K562 (cell line): ENCODE data around the gene TREM1. TPM values are rescaled to one million over a fixed set of nuclear protein-coding genes. Genes with fewer than 3 reads are reported as not detected.

Experiments
- ATAC-seq: fragments of 200-7000 bp; cut with Tn5 transposase; 3 replicates; pipeline ENCODE4 v1.9.1; 2020; ENCODE audit warnings: moderate library complexity
- BruUV-seq: library from RNA; stranded (reverse); fragments of 400-500 nt; replicated peaks from 2 replicates; lab custom pipeline; 2021; lab: Mats Ljungman, UMichigan
- CTCF ChIA-PET: fragments of 300-600 bp; formaldehyde crosslinking; extraction: SDS; loops from one replicate; lab custom pipeline; 2021; ENCODE audit warnings: low intra/inter-chr PET ratio; lab: Yijun Ruan, JAX
- POLR2A ChIA-PET: fragments of 300-600, 350-650 bp; sonication (Branson Sonifier 250); formaldehyde crosslinking; extraction: SDS; loops from one replicate; lab custom pipeline; 2021; ENCODE audit warnings: antibody characterized with exemption, inconsistent platforms; lab: Yijun Ruan, JAX
- DNase-seq, 4 experiments: peaks; one replicate each; pipeline versions ENCODE4 v3.0.0 to v3.0.0-alpha.2; 2011 to 2018; ENCODE audit warnings: low spot score in 3 of 4, mixed read lengths in 3 of 4; ENCODE audit errors: extremely low read depth in 1 of 4
- FAIRE-seq: peaks from 2 replicates; lab custom pipeline; 2011; peaks lifted over from hg19 to GRCh38; lab: Jason Lieb, UNC
- H2AFZ ChIP-seq: 2 replicates; pipeline ENCODE4 v1.6.0; 2011; ENCODE audit warnings: low read depth, low read length, control low read depth, inconsistent platforms
- H3K27ac ChIP-seq: fragments of 200-600 bp; 3 replicates; pipeline ENCODE4 v1.8.0; 2011; ENCODE audit warnings: low read depth, mild to moderate bottlenecking, control low read depth, inconsistent platforms, low read length, moderate library complexity, mixed read lengths; ENCODE audit errors: extremely low read depth
- H3K27me3 ChIP-seq, 2 experiments: fragments of 300-600 bp in 1 of 2; 2 replicates in 1 of 2; 3 replicates in 1 of 2; pipeline versions ENCODE4 v1.6.0 to v1.8.0; 2011; ENCODE audit warnings: inconsistent platforms in 2 of 2, low read length in 2 of 2, mild to moderate bottlenecking in 1 of 2, mixed read lengths in 1 of 2, moderate library complexity in 1 of 2; ENCODE audit not compliant: control insufficient read depth in 2 of 2, insufficient read depth in 2 of 2
- H3K36me3 ChIP-seq: fragments of 300-600 bp; 3 replicates; pipeline ENCODE4 v1.8.0; 2011; ENCODE audit warnings: mild to moderate bottlenecking, low read length, inconsistent platforms; ENCODE audit not compliant: control insufficient read depth, insufficient read depth
- H3K4me1 ChIP-seq, 2 experiments: fragments of 200-600 bp in 1 of 2; replicated peaks in 1 of 2; 2 replicates in 1 of 2; 3 replicates in 1 of 2; pipeline versions ENCODE4 v1.5.1 to v1.8.0; 2011; ENCODE audit warnings: inconsistent platforms in 2 of 2, low read length in 2 of 2, mild to moderate bottlenecking in 1 of 2, mixed read lengths in 1 of 2, moderate library complexity in 1 of 2; ENCODE audit not compliant: control insufficient read depth in 2 of 2, insufficient read depth in 2 of 2
- H3K4me2 ChIP-seq: 2 replicates; pipeline ENCODE4 v1.6.1; 2011; ENCODE audit warnings: low read length, control low read depth, inconsistent platforms, mixed read lengths; ENCODE audit not compliant: insufficient read depth
- H3K4me3 ChIP-seq: fragments of 200-600 bp; sonication (generic), shearing (Covaris generic); 2 replicates; pipeline ENCODE4 v1.5.1; 2016; ENCODE audit warnings: control low read depth, inconsistent platforms
- H3K79me2 ChIP-seq: fragments of 200-600 bp; 3 replicates; pipeline ENCODE4 v1.8.0; 2011; ENCODE audit warnings: low read length, inconsistent platforms; ENCODE audit not compliant: control insufficient read depth, insufficient read depth
- H3K9ac ChIP-seq, 2 experiments: 2 replicates each; pipeline versions ENCODE4 v1.6.0 to v1.6.1; 2011; ENCODE audit warnings: low read depth in 2 of 2, low read length in 2 of 2, control low read depth in 1 of 2, inconsistent platforms in 1 of 2, mild to moderate bottlenecking in 1 of 2, mixed read lengths in 1 of 2; ENCODE audit not compliant: insufficient read depth in 1 of 2
- H3K9me1 ChIP-seq: one replicate; pipeline ENCODE4 v1.6.0; 2011; ENCODE audit warnings: inconsistent platforms, mild to moderate bottlenecking, low read length, moderate library complexity; ENCODE audit not compliant: control insufficient read depth, insufficient read depth
- H3K9me3 ChIP-seq: replicated peaks from 2 replicates; pipeline ENCODE4 v1.5.1; 2011; ENCODE audit warnings: low read depth, low read length, inconsistent platforms; ENCODE audit not compliant: control insufficient read depth, insufficient read depth
- H4K20me1 ChIP-seq: replicated peaks from 2 replicates; pipeline ENCODE4 v1.6.1; 2011; ENCODE audit warnings: low read length, inconsistent platforms, mixed read lengths; ENCODE audit not compliant: control insufficient read depth, insufficient read depth
- ARID1B ChIP-seq: fragments of 450-650 bp; IDR thresholded peaks from 2 replicates; pipeline ENCODE4 v1.6.1; 2016; ENCODE audit warnings: antibody characterized with exemption, mild to moderate bottlenecking, inconsistent platforms
- BACH1 ChIP-seq: fragments of 200-800 bp; sonication (Bioruptor generic); IDR thresholded peaks from 2 replicates; pipeline ENCODE4 v1.6.1; 2016; ENCODE audit warnings: missing genetic modification characterization, missing compliant biosample characterization
- CCNT2 ChIP-seq: IDR thresholded peaks from 2 replicates; pipeline ENCODE4 v1.6.1; 2011; ENCODE audit warnings: borderline replicate concordance, low read depth, mild to moderate bottlenecking, moderate library complexity, mixed read lengths, low read length; ENCODE audit not compliant: insufficient read length; ENCODE audit errors: extremely low read depth
- FOXA1 ChIP-seq: fragments of 450-650 bp; IDR thresholded peaks from 2 replicates; pipeline ENCODE4 v1.6.1; 2016; ENCODE audit warnings: mild to moderate bottlenecking, borderline replicate concordance
- L3MBTL2 ChIP-seq: fragments of 450-650 bp; IDR thresholded peaks from 2 replicates; pipeline ENCODE4 v1.6.1; 2016; ENCODE audit warnings: mild to moderate bottlenecking, moderate library complexity
- LARP7 ChIP-seq: fragments of 450-650 bp; IDR thresholded peaks from 2 replicates; pipeline ENCODE4 v1.6.1; 2016
- NCOA6 ChIP-seq: fragments of 450-650 bp; IDR thresholded peaks from 2 replicates; pipeline ENCODE4 v1.6.1; 2017; ENCODE audit warnings: mild to moderate bottlenecking
- NFIC ChIP-seq: fragments of 450-650 bp; IDR thresholded peaks from 2 replicates; pipeline ENCODE4 v1.6.1; 2017; ENCODE audit warnings: mild to moderate bottlenecking, inconsistent platforms
- TAF9B ChIP-seq: fragments of 450-650 bp; IDR thresholded peaks from 2 replicates; pipeline ENCODE4 v1.6.1; 2018; ENCODE audit warnings: mild to moderate bottlenecking; ENCODE audit not compliant: partially characterized antibody
- TGIF2 ChIP-seq: sonication (generic); formaldehyde crosslinking; IDR thresholded peaks from 2 replicates; pipeline ENCODE4 v1.8.1; 2022; ENCODE audit warnings: mild to moderate bottlenecking, missing genetic modification reagents, moderate library complexity
- ZNF77 ChIP-seq: fragments of 250-450 bp; sonication (Bioruptor Pico); IDR thresholded peaks from 2 replicates; pipeline ENCODE4 v1.5.0; 2020
- WGBS: fragments of 100-300 bp; shearing (Covaris generic); methylation state at CpG from one replicate; pipeline ENCODE4 v1.1.6; 2016; ENCODE audit warnings: low coverage, mixed read lengths; ENCODE audit not compliant: insufficient coverage; ENCODE audit errors: missing lambda C conversion rate; 5-methylcytosine and 5-hydroxymethylcytosine counted together
- in situ Hi-C: fragments of 300-500 bp; cut with MboI; formaldehyde crosslinking; loops from 4 replicates; pipeline ENCODE4 v1.15.0; 2018; ENCODE audit warnings: inconsistent platforms, mixed read lengths
- intact Hi-C: fragments of 100-400 bp; cut with micrococcal nuclease; formaldehyde crosslinking; loops from 2 replicates; pipeline ENCODE4 v1.14.2; 2022
- polyA plus RNA-seq, 8 experiments: library from polyadenylated mRNA; depleted of rRNA in 4 of 8; stranded (reverse) in 5 of 8; unstranded in 3 of 8; fragments of >200 nt; fragmentation: Nextera tagmentation in 2 of 8; fragmentation: Illumina TruSeq in 1 of 8; extraction: Ambion mirVana in 2 of 8; extraction: Trizol in 1 of 8; gene quantifications; 2 replicates each; pipeline versions ENCODE4 v1.2.1 to v1.2.3, GENCODE V29; 2011 to 2014; ENCODE audit warnings: inconsistent platforms in 1 of 8, missing spikeins in 1 of 8
- total RNA-seq, 7 experiments: library from RNA; depleted of rRNA in 6 of 7; stranded (reverse); fragments of >200 nt in 6 of 7; fragmentation: Illumina TruSeq in 2 of 7; extraction: Trizol in 2 of 7; gene quantifications; 2 replicates each; pipeline versions ENCODE4 v1.2.1 to v1.2.3, GENCODE V29; 2011 to 2021; ENCODE audit warnings: low replicate concordance in 1 of 7
- TF ChIP-seq, protein P1 (sequence below): sonication (generic); formaldehyde crosslinking; IDR thresholded peaks from 2 replicates; pipeline ENCODE4 v1.9.0; 2022; ENCODE audit warnings: mild to moderate bottlenecking, missing genetic modification reagents
- TF ChIP-seq, protein P2 (sequence below): fragments of 250-450 bp; sonication (Bioruptor Pico); IDR thresholded peaks from 2 replicates; pipeline ENCODE4 v1.4.0; 2020; ENCODE audit warnings: mild to moderate bottlenecking, moderate library complexity
- TF ChIP-seq, protein P3 (sequence below): fragments of 450-650 bp; IDR thresholded peaks from 2 replicates; pipeline ENCODE4 v1.6.1; 2017; ENCODE audit warnings: antibody characterized with exemption, mild to moderate bottlenecking

The TREM1 gene
- total and polyA plus RNA-seq, 9 of the 15 experiments (the other 6 are each of a cell fraction or from before 2014, with no cell fraction given), result not detected

DNA sequence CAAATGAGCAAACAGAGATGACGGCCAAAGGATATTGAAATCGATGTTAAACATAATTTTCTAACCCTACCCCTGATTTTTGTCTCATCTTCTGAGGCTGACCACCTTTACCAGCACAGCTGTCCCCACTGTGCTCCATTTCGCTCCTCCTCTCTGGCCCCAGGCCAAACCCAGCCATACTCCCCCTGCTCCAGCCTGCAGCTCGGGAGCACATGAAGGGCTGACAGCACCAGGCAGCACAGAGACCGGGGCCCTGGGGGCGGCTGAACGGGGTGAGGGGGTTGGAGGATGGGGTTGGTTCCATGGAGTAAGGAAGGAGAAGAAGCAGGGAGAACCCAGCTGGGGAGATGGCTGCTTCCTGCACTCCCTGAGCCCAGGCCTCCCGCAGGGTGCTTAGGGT lies 45.8 kb upstream of the TREM1 start (continued):
- TF ChIP-seq TAF9B (no peak), LARP7 (no peak), FOXA1 (no peak), L3MBTL2 (no peak)
- TF ChIP-seq, protein P1, sequence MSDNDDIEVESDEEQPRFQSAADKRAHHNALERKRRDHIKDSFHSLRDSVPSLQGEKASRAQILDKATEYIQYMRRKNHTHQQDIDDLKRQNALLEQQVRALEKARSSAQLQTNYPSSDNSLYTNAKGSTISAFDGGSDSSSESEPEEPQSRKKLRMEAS (CRISPR knock-in tag), result no peak

DNA sequence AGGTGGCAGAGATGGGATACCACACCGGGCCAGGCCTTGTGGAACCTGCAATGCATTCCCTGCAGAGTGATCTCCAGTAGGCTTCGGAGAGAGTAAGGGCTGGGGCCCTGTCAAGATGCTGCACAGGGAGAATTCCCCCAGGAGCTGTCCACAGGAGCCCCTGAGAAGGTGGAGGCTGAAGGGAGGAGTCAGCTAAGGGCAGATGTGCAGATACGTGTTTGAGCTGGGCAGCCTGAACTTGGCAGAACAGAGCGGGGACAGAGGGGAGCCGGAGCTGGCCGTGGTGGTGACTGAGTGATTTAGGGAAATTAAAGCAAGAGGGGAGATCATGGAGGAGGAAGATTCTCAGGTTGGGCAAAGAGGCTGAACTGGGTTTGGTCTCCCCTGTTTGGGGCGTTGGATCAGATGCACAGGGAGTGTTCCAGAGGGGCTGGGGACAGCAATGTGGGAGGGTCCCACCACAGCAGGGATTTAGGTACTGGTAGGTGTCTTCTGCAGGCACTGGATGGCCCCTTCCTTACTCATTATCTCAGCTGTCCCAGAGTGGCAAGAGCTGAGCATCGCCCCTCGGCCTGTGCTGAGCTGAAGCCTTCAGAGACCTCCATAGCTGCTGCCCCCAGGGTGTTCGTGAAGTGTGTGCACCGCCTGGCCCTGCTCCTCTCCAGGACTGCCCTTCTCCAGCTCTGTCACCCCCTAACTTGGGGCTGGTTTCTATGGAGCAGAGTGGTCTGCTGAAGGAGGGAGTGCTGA lies 45.1 kb upstream of the TREM1 start:
- H3K27ac ChIP-seq, result no peak overlapping the region
- H3K4me1 ChIP-seq, result peaks cover 0 to 3% of the 10 kb centered on the region in 2 experiments; a peak in 2 of 5 replicates
- H2AFZ ChIP-seq, result no peak overlapping the region
- peaks cover 4% of the 10 kb centered on the region; the same call in 1 of the 2 replicates for H4K20me1 ChIP-seq
- intact Hi-C loops, result no loop called here
- in situ Hi-C loops, result no loop called here
- ATAC-seq (no peak), FAIRE-seq (no peak), DNase-seq (no peak)
- no peaks in the 10 kb centered on the region for H3K79me2 ChIP-seq
- no peak overlapping the region for H3K4me3 ChIP-seq
- no peaks in the 10 kb centered on the region for H3K9me3 ChIP-seq
- H3K36me3 ChIP-seq, result no peaks in the 10 kb centered on the region
- ChIA-PET POLR2A (no interaction called here), CTCF (no interaction called here)
- H3K9me1 ChIP-seq, result no peaks in the 10 kb centered on the region
- peaks cover 23 to 60% of the 10 kb centered on the region in 2 experiments; a peak in 4 of 5 replicates for H3K27me3 ChIP-seq
- WGBS, result 7% methylated on average over 11 of the region's 11 CpGs
- no peak overlapping the region for H3K9ac ChIP-seq
- H3K4me2 ChIP-seq, result no peak overlapping the region
- BruUV-seq, result no TSS peak
- TF ChIP-seq, protein P2, sequence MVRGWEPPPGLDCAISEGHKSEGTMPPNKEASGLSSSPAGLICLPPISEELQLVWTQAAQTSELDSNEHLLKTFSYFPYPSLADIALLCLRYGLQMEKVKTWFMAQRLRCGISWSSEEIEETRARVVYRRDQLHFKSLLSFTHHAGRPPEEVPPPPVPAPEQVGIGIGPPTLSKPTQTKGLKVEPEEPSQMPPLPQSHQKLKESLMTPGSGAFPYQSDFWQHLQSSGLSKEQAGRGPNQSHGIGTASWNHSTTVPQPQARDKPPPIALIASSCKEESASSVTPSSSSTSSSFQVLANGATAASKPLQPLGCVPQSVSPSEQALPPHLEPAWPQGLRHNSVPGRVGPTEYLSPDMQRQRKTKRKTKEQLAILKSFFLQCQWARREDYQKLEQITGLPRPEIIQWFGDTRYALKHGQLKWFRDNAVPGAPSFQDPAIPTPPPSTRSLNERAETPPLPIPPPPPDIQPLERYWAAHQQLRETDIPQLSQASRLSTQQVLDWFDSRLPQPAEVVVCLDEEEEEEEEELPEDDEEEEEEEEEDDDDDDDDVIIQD (CRISPR knock-in tag), result no peak
- TF ChIP-seq ZNF77 (no peak), TGIF2 (no peak), ARID1B (no peak), BACH1 (tag) (no peak), CCNT2 (no peak), NFIC (no peak), NCOA6 (no peak)
- TF ChIP-seq, protein P3, sequence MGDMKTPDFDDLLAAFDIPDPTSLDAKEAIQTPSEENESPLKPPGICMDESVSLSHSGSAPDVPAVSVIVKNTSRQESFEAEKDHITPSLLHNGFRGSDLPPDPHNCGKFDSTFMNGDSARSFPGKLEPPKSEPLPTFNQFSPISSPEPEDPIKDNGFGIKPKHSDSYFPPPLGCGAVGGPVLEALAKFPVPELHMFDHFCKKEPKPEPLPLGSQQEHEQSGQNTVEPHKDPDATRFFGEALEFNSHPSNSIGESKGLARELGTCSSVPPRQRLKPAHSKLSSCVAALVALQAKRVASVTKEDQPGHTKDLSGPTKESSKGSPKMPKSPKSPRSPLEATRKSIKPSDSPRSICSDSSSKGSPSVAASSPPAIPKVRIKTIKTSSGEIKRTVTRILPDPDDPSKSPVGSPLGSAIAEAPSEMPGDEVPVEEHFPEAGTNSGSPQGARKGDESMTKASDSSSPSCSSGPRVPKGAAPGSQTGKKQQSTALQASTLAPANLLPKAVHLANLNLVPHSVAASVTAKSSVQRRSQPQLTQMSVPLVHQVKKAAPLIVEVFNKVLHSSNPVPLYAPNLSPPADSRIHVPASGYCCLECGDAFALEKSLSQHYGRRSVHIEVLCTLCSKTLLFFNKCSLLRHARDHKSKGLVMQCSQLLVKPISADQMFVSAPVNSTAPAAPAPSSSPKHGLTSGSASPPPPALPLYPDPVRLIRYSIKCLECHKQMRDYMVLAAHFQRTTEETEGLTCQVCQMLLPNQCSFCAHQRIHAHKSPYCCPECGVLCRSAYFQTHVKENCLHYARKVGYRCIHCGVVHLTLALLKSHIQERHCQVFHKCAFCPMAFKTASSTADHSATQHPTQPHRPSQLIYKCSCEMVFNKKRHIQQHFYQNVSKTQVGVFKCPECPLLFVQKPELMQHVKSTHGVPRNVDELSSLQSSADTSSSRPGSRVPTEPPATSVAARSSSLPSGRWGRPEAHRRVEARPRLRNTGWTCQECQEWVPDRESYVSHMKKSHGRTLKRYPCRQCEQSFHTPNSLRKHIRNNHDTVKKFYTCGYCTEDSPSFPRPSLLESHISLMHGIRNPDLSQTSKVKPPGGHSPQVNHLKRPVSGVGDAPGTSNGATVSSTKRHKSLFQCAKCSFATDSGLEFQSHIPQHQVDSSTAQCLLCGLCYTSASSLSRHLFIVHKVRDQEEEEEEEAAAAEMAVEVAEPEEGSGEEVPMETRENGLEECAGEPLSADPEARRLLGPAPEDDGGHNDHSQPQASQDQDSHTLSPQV, result no peak
